ENCODE results near the gene NRIP1.

The NRIP1 gene

DNA sequence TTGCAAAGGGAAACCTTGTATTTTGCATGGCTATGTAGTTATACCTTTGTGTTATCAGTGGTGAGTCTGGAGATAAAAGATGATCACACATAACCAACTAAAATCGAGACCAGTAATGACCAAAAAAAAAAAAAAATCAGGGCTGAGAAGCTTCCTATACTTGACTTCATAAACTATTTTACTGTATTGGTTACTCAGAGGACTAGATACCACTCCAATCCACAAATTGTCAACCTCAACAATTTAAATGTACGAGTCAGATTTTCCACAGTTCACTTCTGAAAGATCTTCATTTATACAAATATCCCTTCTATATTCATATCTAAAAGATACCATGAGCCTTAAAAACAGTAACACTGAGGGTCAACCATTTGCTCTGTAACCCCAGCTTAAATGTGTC, 71.7 kb downstream of the NRIP1 start:
- peaks cover 4% of the 10 kb centered on the region for H3K36me3 ChIP-seq
- H3K27ac ChIP-seq, result no peak overlapping the region

GRCh38 chr21:14991957-14992356, 72.8 kb downstream of the NRIP1 start:
- peaks cover 7 to 9% of the 10 kb centered on the region in 2 experiments for H3K4me1 ChIP-seq (ENCODE audit: control insufficient read depth in 1 of 2, insufficient read depth in 1 of 2, low read depth in 1 of 2, low read length in 1 of 2)
- H3K4me3 ChIP-seq (ENCODE audit: low read depth in 1 of 2, low read length in 1 of 2), result no peak overlapping the region
- no peaks in the 10 kb centered on the region for H3K27me3 ChIP-seq
- TF ChIP-seq, protein P1, sequence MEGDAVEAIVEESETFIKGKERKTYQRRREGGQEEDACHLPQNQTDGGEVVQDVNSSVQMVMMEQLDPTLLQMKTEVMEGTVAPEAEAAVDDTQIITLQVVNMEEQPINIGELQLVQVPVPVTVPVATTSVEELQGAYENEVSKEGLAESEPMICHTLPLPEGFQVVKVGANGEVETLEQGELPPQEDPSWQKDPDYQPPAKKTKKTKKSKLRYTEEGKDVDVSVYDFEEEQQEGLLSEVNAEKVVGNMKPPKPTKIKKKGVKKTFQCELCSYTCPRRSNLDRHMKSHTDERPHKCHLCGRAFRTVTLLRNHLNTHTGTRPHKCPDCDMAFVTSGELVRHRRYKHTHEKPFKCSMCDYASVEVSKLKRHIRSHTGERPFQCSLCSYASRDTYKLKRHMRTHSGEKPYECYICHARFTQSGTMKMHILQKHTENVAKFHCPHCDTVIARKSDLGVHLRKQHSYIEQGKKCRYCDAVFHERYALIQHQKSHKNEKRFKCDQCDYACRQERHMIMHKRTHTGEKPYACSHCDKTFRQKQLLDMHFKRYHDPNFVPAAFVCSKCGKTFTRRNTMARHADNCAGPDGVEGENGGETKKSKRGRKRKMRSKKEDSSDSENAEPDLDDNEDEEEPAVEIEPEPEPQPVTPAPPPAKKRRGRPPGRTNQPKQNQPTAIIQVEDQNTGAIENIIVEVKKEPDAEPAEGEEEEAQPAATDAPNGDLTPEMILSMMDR (IDR thresholded peaks at IDR 0.05), result no peak
- no peak overlapping the region for H3K27ac ChIP-seq
- no peaks in the 10 kb centered on the region for H3K9me3 ChIP-seq
- peaks cover 4% of the 10 kb centered on the region for H3K36me3 ChIP-seq

More for the DNA sequence above, 71.7 kb downstream of the NRIP1 start:
- TF ChIP-seq, protein P1 (IDR thresholded peaks at IDR 0.05), result no peak
- Histone ChIP-seq H3K4me3 (ENCODE audit: low read depth in 1 of 2, low read length in 1 of 2) (no peak overlapping the region), H3K27me3 (no peaks in the 10 kb centered on the region), H3K9me3 (no peaks in the 10 kb centered on the region), H3K4me1 (ENCODE audit: control insufficient read depth in 1 of 2, insufficient read depth in 1 of 2, low read depth in 1 of 2, low read length in 1 of 2) (no peaks in the 10 kb centered on the region)

- Histone ChIP-seq H3K4me3 (ENCODE audit: low read depth in 1 of 2, low read length in 1 of 2) (no peak overlapping the region), H3K36me3 (peaks cover 4% of the 10 kb centered on the region), H3K9me3 (no peaks in the 10 kb centered on the region), H3K27ac (no peak overlapping the region), H3K27me3 (no peaks in the 10 kb centered on the region), H3K4me1 (ENCODE audit: control insufficient read depth in 1 of 2, insufficient read depth in 1 of 2, low read depth in 1 of 2, low read length in 1 of 2) (peaks cover 9 to 12% of the 10 kb centered on the region in 2 experiments)
- TF ChIP-seq, protein P1 (IDR thresholded peaks at IDR 0.05), result no peak
Measured at GRCh38 chr21:14989359-14989758, 75.4 kb downstream of the NRIP1 start.

GRCh38 chr21:14988760-14989159, 76.0 kb downstream of the NRIP1 start:
- Histone ChIP-seq H3K4me3 (ENCODE audit: low read depth in 1 of 2, low read length in 1 of 2) (no peak overlapping the region), H3K27ac (no peak overlapping the region), H3K4me1 (ENCODE audit: control insufficient read depth in 1 of 2, insufficient read depth in 1 of 2, low read depth in 1 of 2, low read length in 1 of 2) (peaks cover 9 to 12% of the 10 kb centered on the region in 2 experiments), H3K9me3 (no peaks in the 10 kb centered on the region), H3K36me3 (peaks cover 4% of the 10 kb centered on the region), H3K27me3 (no peaks in the 10 kb centered on the region)
- TF ChIP-seq, protein P1 (IDR thresholded peaks at IDR 0.05), result no peak

DNA sequence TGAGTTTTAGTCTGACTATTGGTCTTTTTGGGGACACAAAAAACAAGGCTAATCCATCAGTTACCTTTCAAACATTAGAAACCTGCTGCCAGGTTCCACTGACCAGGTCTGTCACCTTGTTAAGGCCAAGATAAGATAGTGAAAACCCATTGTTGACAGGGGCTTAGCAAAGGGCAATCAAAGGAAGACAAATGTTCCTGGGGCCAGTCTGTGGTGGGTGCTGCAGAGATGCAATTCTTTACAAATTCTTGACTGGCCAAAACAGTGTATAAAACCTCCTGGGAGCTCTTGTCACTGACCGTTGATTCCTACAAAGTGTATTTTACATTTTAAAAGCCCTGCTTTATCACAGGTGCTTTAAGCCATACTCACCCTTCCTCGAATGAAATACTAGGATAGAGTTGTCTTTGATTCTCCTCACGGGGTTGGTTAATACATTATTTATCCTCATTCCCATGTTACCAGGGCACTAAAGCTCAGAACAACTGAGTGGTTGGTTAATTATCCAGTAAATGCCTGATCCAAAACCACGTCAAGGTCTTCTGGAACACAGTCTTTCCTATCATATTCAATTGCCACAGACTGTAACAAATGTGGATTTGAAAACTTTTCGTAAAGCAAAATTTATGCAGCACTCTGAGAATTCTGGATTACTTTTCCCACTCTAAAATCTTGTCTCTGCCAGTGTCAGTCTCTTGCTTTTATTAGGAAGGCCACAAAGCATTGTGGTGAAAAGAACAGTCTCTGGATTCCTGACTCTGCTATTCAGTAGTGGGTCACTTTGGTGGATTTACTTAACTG, 77.2 kb downstream of the NRIP1 start:
- H3K9me3 ChIP-seq, result no peaks in the 10 kb centered on the region
- no peak overlapping the region for H3K27ac ChIP-seq
- TF ChIP-seq, protein P1 (IDR thresholded peaks at IDR 0.05), result no peak
- H3K4me1 ChIP-seq (ENCODE audit: control insufficient read depth in 1 of 2, insufficient read depth in 1 of 2, low read depth in 1 of 2, low read length in 1 of 2), result peaks cover 9 to 12% of the 10 kb centered on the region in 2 experiments
- H3K36me3 ChIP-seq, result peaks cover 4% of the 10 kb centered on the region
- H3K4me3 ChIP-seq (ENCODE audit: low read depth in 1 of 2, low read length in 1 of 2), result no peak overlapping the region
- H3K27me3 ChIP-seq, result no peaks in the 10 kb centered on the region
